Liver (tissue), 9 donors: Measurements from ENCODE around the gene NECTIN1. TPM values are rescaled to one million over a fixed set of nuclear protein-coding genes. Genes with fewer than 3 reads are reported as not detected.

Experiments used
- DNase-seq: peaks from one replicate; pipeline ENCODE4 v3.0.0-alpha.2; 2017; ENCODE audit warnings: low spot score
- H3K27ac ChIP-seq, 2 donors: one replicate each; pipeline ENCODE4 v1.7.0; 2013; ENCODE audit warnings: inconsistent platforms in 2 of 2, low read length in 2 of 2, control low read depth in 1 of 2, low read depth in 1 of 2, mild to moderate bottlenecking in 1 of 2
- H3K27me3 ChIP-seq, 4 donors: one replicate each; pipeline versions ENCODE4 v1.6.1 to v1.7.0; 2013; ENCODE audit warnings: low read length in 3 of 4, inconsistent platforms in 1 of 4, mild to moderate bottlenecking in 1 of 4, moderate library complexity in 1 of 4; ENCODE audit not compliant: control insufficient read depth in 4 of 4, insufficient read depth in 4 of 4
- H3K36me3 ChIP-seq, 4 donors: one replicate each; pipeline versions ENCODE4 v1.6.1 to v1.7.0; 2013; ENCODE audit warnings: low read length in 3 of 4, mild to moderate bottlenecking in 3 of 4, low read depth in 1 of 4, moderate library complexity in 1 of 4; ENCODE audit not compliant: control insufficient read depth in 4 of 4, insufficient read depth in 3 of 4
- H3K4me1 ChIP-seq, 4 donors: one replicate each; pipeline versions ENCODE4 v1.6.1 to v1.7.0; 2013; ENCODE audit warnings: low read length in 3 of 4, mild to moderate bottlenecking in 3 of 4, moderate library complexity in 1 of 4; ENCODE audit not compliant: control insufficient read depth in 4 of 4, insufficient read depth in 4 of 4
- H3K4me3 ChIP-seq, 3 donors: one replicate each; pipeline versions ENCODE4 v1.6.1 to v1.7.0; 2013; ENCODE audit warnings: low read length in 3 of 3, control low read depth in 1 of 3, low read depth in 1 of 3, mild to moderate bottlenecking in 1 of 3
- H3K9ac ChIP-seq, 2 donors: one replicate each; pipeline ENCODE4 v1.7.0; 2013; ENCODE audit warnings: low read length in 2 of 2, mild to moderate bottlenecking in 2 of 2, moderate library complexity in 2 of 2, control low read depth in 1 of 2, low read depth in 1 of 2
- H3K9me3 ChIP-seq, 4 donors: one replicate each; pipeline versions ENCODE4 v1.6.1 to v1.7.0; 2013; ENCODE audit warnings: low read length in 3 of 4; ENCODE audit not compliant: control insufficient read depth in 4 of 4
- ATF3 ChIP-seq: IDR thresholded peaks from 2 replicates; pipeline ENCODE4 v1.6.1; 2016; ENCODE audit warnings: antibody characterized with exemption
- CTCF ChIP-seq: fragments of 150-350 bp; IDR thresholded peaks from 2 replicates; pipeline ENCODE4 v1.5.1; 2017; ENCODE audit warnings: improper control_type of control experiment, low read depth, low read length; ENCODE audit not compliant: missing input control
- EGR1 ChIP-seq, 2 donors: IDR thresholded peaks; 2 replicates each; pipeline ENCODE4 v1.6.1; 2016 to 2018; ENCODE audit warnings: antibody characterized with exemption in 2 of 2, low read depth in 2 of 2
- FOXA1 ChIP-seq: IDR thresholded peaks from 2 replicates; pipeline ENCODE4 v1.6.1; 2016; ENCODE audit warnings: antibody characterized with exemption
- FOXA2 ChIP-seq: IDR thresholded peaks from 2 replicates; pipeline ENCODE4 v1.6.1; 2016; ENCODE audit warnings: antibody characterized with exemption
- GABPA ChIP-seq, 2 donors: IDR thresholded peaks in 1 of 2; conservative IDR thresholded peaks in 1 of 2; 2 replicates each; pipeline ENCODE4 v1.6.1; 2016; ENCODE audit warnings: antibody characterized with exemption in 2 of 2, mild to moderate bottlenecking in 1 of 2, moderate library complexity in 1 of 2
- HNF4A ChIP-seq, 2 donors: conservative IDR thresholded peaks; 2 replicates each; pipeline ENCODE4 v1.6.1; 2016; ENCODE audit warnings: antibody characterized with exemption in 2 of 2, mild to moderate bottlenecking in 2 of 2
- HNF4G ChIP-seq: IDR thresholded peaks from 2 replicates; pipeline ENCODE4 v1.6.1; 2016; ENCODE audit warnings: antibody characterized with exemption
- JUND ChIP-seq, 2 donors: IDR thresholded peaks; 2 replicates each; pipeline ENCODE4 v1.6.1; 2016; ENCODE audit warnings: antibody characterized with exemption in 2 of 2
- MAX ChIP-seq: IDR thresholded peaks from 2 replicates; pipeline ENCODE4 v1.6.1; 2016; ENCODE audit warnings: antibody characterized with exemption
- NR2F2 ChIP-seq: IDR thresholded peaks from 2 replicates; pipeline ENCODE4 v1.6.1; 2016; ENCODE audit warnings: antibody characterized with exemption
- RAD21 ChIP-seq, 2 donors: IDR thresholded peaks; 2 replicates each; pipeline ENCODE4 v1.6.1; 2016; ENCODE audit warnings: antibody characterized with exemption in 2 of 2, mild to moderate bottlenecking in 2 of 2
- REST ChIP-seq: IDR thresholded peaks from 2 replicates; pipeline ENCODE4 v1.6.1; 2016; ENCODE audit warnings: antibody characterized with exemption, mild to moderate bottlenecking
- RXRA ChIP-seq, 2 donors: IDR thresholded peaks; 2 replicates each; pipeline ENCODE4 v1.6.1; 2017 to 2018; ENCODE audit warnings: antibody characterized with exemption in 2 of 2, mild to moderate bottlenecking in 1 of 2
- SP1 ChIP-seq: IDR thresholded peaks from 2 replicates; pipeline ENCODE4 v1.6.1; 2018; ENCODE audit warnings: antibody characterized with exemption, mild to moderate bottlenecking
- TAF1 ChIP-seq: conservative IDR thresholded peaks from 2 replicates; pipeline ENCODE4 v1.6.1; 2016; ENCODE audit warnings: antibody characterized with exemption, mild to moderate bottlenecking
- YY1 ChIP-seq: IDR thresholded peaks from 2 replicates; pipeline ENCODE4 v1.6.1; 2016; ENCODE audit warnings: antibody characterized with exemption, mild to moderate bottlenecking
- ZBTB33 ChIP-seq: IDR thresholded peaks from 2 replicates; pipeline ENCODE4 v1.6.1; 2016; ENCODE audit warnings: antibody characterized with exemption
- WGBS: extraction: QIAGEN DNeasy Blood & Tissue Kit; methylation state at CpG from one replicate; pipeline ENCODE4 v1.1.7; 2013; 5-methylcytosine and 5-hydroxymethylcytosine counted together
- polyA plus RNA-seq, 2 donors: library from polyadenylated mRNA; stranded (reverse) in 1 of 2; unstranded in 1 of 2; fragments of 200-250 nt in 1 of 2; fragments of >200 nt in 1 of 2; fragmentation: Nextera tagmentation in 1 of 2; extraction: Ambion mirVana in 1 of 2; gene quantifications; one replicate each; pipeline versions ENCODE4 v1.2.1 to v1.2.3, GENCODE V29; 2013 to 2015
- total RNA-seq, 2 donors: library from RNA; depleted of rRNA; stranded (reverse); fragments of >200 nt; gene quantifications; one replicate each; pipeline ENCODE4 v1.2.3, GENCODE V29; 2014
- donor health status: healthy.
- donor health status: healthy.
- donor health status: healthy.
- donor health status: healthy.
- donor health status: healthy.

The NECTIN1 gene
- total and polyA plus RNA-seq, 4 donors: 0.69 to 7.7 (median 5.0) TPM

- TF ChIP-seq ZBTB33: no peak
- TF ChIP-seq EGR1 (IDR thresholded peaks at IDR 0.05; ENCODE audit: low read depth in 2 of 2): no peak
- peak in 1 of 2 donors; percentile 37 for TF ChIP-seq GABPA (IDR thresholded peaks at IDR 0.05 in 1 of 2, conservative IDR thresholded peaks at IDR 0.05 in 1 of 2)
- no peak for TF ChIP-seq FOXA1
These were observed 34.7 kb downstream of the NECTIN1 start (continued) for GRCh38 chr11:119694334-119694733.

- Histone ChIP-seq H3K4me1 (peaks cover 6 to 19% (median 14%) of the 10 kb centered on the region in 4 donors), H3K27ac (no peak overlapping the region), H3K9ac (no peak overlapping the region), H3K27me3 (no peaks in the 10 kb centered on the region), H3K4me3 (no peak overlapping the region), H3K36me3 (no peaks in the 10 kb centered on the region), H3K9me3 (no peaks in the 10 kb centered on the region)
- no peak for DNase-seq
- TF ChIP-seq EGR1 (IDR thresholded peaks at IDR 0.05; ENCODE audit: low read depth in 2 of 2) (no peak), NR2F2 (no peak), ATF3 (no peak), TAF1 (no peak), RAD21 (IDR thresholded peaks at IDR 0.05) (no peak), SP1 (no peak), RXRA (IDR thresholded peaks at IDR 0.05) (no peak), FOXA2 (no peak), JUND (IDR thresholded peaks at IDR 0.05) (no peak), GABPA (IDR thresholded peaks at IDR 0.05 in 1 of 2, conservative IDR thresholded peaks at IDR 0.05 in 1 of 2) (no peak)
- 76% methylated on average over 7 of the region's 7 CpGs for WGBS
These were observed 35.7 kb downstream of the NECTIN1 start for GRCh38 chr11:119693253-119693815.

GRCh38 chr11:119692540-119692820 is 36.5 kb downstream of the NECTIN1 start:
- TF ChIP-seq SP1 (no peak), TAF1 (no peak), EGR1 (IDR thresholded peaks at IDR 0.05; ENCODE audit: low read depth in 2 of 2) (no peak), HNF4G (no peak), REST (no peak), HNF4A (conservative IDR thresholded peaks at IDR 0.05) (no peak), ATF3 (no peak), MAX (no peak), JUND (IDR thresholded peaks at IDR 0.05) (no peak), ZBTB33 (no peak), RXRA (IDR thresholded peaks at IDR 0.05) (no peak), FOXA1 (no peak), CTCF (no peak), RAD21 (IDR thresholded peaks at IDR 0.05) (no peak), NR2F2 (no peak), FOXA2 (no peak), YY1 (no peak)
- Histone ChIP-seq H3K9me3 (no peaks in the 10 kb centered on the region), H3K4me1 (peaks cover 6 to 19% (median 14%) of the 10 kb centered on the region in 4 donors), H3K9ac (no peak overlapping the region), H3K27me3 (no peaks in the 10 kb centered on the region), H3K36me3 (no peaks in the 10 kb centered on the region), H3K27ac (no peak overlapping the region), H3K4me3 (no peak overlapping the region)
- DNase-seq: no peak
- 97% methylated on average over 2 of the region's 2 CpGs for WGBS
